ENCODE results near the gene SPZ1. TPM values are rescaled to one million over a fixed set of nuclear protein-coding genes. Genes with fewer than 3 reads are reported as not detected.
A peak's percentile ranks its signal among the peaks of the same experiment; 100 is the strongest.
"Not testable (repeated sequence)": the region's sequence is repeated elsewhere in the genome, so short reads cannot be mapped to it uniquely, and the experiment has no call there.

SPZ1 gene, protein sequence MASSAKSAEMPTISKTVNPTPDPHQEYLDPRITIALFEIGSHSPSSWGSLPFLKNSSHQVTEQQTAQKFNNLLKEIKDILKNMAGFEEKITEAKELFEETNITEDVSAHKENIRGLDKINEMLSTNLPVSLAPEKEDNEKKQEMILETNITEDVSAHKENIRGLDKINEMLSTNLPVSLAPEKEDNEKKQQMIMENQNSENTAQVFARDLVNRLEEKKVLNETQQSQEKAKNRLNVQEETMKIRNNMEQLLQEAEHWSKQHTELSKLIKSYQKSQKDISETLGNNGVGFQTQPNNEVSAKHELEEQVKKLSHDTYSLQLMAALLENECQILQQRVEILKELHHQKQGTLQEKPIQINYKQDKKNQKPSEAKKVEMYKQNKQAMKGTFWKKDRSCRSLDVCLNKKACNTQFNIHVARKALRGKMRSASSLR
- total RNA-seq (not detected), polyA plus RNA-seq (not detected)

- DNase-seq = no peak
- no peaks in the 10 kb centered on the region for H3K9me3 ChIP-seq
- H3K4me3 ChIP-seq = no peak within 1 kb of the TSS
- TF ChIP-seq, protein P1, sequence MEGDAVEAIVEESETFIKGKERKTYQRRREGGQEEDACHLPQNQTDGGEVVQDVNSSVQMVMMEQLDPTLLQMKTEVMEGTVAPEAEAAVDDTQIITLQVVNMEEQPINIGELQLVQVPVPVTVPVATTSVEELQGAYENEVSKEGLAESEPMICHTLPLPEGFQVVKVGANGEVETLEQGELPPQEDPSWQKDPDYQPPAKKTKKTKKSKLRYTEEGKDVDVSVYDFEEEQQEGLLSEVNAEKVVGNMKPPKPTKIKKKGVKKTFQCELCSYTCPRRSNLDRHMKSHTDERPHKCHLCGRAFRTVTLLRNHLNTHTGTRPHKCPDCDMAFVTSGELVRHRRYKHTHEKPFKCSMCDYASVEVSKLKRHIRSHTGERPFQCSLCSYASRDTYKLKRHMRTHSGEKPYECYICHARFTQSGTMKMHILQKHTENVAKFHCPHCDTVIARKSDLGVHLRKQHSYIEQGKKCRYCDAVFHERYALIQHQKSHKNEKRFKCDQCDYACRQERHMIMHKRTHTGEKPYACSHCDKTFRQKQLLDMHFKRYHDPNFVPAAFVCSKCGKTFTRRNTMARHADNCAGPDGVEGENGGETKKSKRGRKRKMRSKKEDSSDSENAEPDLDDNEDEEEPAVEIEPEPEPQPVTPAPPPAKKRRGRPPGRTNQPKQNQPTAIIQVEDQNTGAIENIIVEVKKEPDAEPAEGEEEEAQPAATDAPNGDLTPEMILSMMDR (IDR thresholded peaks at IDR 0.05) = no peak
- H3K4me1 ChIP-seq = no peaks in the 10 kb centered on the region
- 52 to 77% methylated on average over 2 of the region's 2 CpGs for WGBS, 2 donors
- H3K27ac ChIP-seq = no peak within 1 kb of the TSS
- no peaks in the 10 kb centered on the region for H3K27me3 ChIP-seq
- H3K36me3 ChIP-seq = no peaks in the 10 kb centered on the region
- FAIRE-seq = no peak
- intact Hi-C loops (cut with DNase I) = no loop called here
- ATAC-seq = no peak
Measured at GRCh38 chr5:80319702-80320101, at the start of gene SPZ1. SPZ1 (plus strand) TSS chr5:80320002; CDS start chr5:80320216, 214 bp downstream.

GRCh38 chr5:80270543-80270942 lies 49.3 kb upstream of the SPZ1 start:
- not testable (repeated sequence) for ATAC-seq, FAIRE-seq

GRCh38 chr5:80275347-80275746 lies 44.5 kb upstream of the SPZ1 start:
- WGBS, 2 donors = 88 to 89% methylated on average over 2 of the region's 2 CpGs
- TF ChIP-seq, protein P1 (IDR thresholded peaks at IDR 0.05) = peak in 1 of 4 donors; percentile 12
- DNase-seq (no peak), ATAC-seq (peak in 2 of 4 donors; percentile 43 to 74), FAIRE-seq (no peak)
- H3K4me3 ChIP-seq = no peak overlapping the region
- no peaks in the 10 kb centered on the region for H3K36me3 ChIP-seq
- H3K27me3 ChIP-seq = no peaks in the 10 kb centered on the region
- no peak overlapping the region for H3K27ac ChIP-seq
- intact Hi-C loops (cut with DNase I) = loop anchor here in 1 of 3 donors (10.0 kb wide), 1 partner anchor 181 kb away; no protein-coding TSS in a partner anchor
- no peaks in the 10 kb centered on the region for H3K9me3 ChIP-seq
- no peaks in the 10 kb centered on the region for H3K4me1 ChIP-seq

More at GRCh38 chr5:80270543-80270942, 49.3 kb upstream of the SPZ1 start:
- WGBS, 2 donors = 90 to 93% methylated on average over 2 of the region's 2 CpGs
- not testable (repeated sequence) for H3K36me3 ChIP-seq, DNase-seq, H3K4me3 ChIP-seq, H3K27me3 ChIP-seq, H3K9me3 ChIP-seq, H3K27ac ChIP-seq, H3K4me1 ChIP-seq
- intact Hi-C loops (cut with DNase I) = loop anchor here in 1 of 3 donors (10.0 kb wide), 1 partner anchor 176 kb away; no protein-coding TSS in a partner anchor

DNA sequence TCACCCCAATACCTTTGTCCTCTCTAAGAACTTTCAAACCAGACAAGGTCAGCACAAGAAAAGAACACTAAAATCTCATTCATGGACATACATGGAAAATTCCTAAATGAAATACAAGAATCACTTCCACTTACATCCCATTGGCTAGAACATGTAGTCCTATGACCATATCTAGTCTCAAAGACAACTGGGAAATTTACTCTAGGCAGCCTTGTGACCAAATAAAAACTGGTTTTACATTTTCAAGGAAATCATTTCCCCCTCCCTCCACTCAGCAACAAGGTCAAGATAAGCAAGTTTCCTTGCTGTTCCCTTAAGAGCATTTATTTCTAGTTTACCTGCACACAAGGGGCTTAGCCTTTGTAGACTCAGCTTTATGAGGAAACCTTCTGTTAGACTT lies 43.6 kb upstream of the SPZ1 start:
- Histone ChIP-seq H3K36me3 (no peaks in the 10 kb centered on the region), H3K9me3 (no peaks in the 10 kb centered on the region), H3K27me3 (no peaks in the 10 kb centered on the region), H3K27ac (no peak overlapping the region), H3K4me3 (no peak overlapping the region), H3K4me1 (no peaks in the 10 kb centered on the region)
- DNase-seq = no peak
- ATAC-seq = peak in 1 of 4 donors; percentile 60
- TF ChIP-seq, protein P1 (IDR thresholded peaks at IDR 0.05) = no peak
- intact Hi-C loops (cut with DNase I) = loop anchor here in 1 of 3 donors (10.0 kb wide), 1 partner anchor 181 kb away; no protein-coding TSS in a partner anchor
- FAIRE-seq = no peak

DNA sequence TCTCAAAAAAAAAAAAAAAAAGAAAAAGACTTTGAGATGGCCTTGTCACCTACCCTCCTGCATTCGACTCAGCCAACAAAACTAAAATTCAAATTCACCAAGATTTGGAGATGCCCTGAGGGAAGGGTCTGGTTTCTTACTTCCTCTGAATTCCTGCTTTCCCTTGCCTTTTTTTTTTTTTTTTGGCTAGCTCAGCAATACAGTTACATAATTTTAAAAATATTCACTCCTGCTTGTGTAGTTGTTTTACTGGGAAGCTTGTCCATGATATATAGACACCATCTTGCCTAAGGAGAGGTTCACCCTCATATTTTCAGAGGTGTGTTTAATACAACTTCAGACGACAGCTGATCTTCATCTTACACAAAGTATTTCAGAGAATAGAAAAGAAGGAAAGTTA lies 42.6 kb upstream of the SPZ1 start:
- H3K36me3 ChIP-seq = no peaks in the 10 kb centered on the region
- H3K27me3 ChIP-seq = no peaks in the 10 kb centered on the region
- no peak for ATAC-seq
- H3K27ac ChIP-seq = no peak overlapping the region
- no peaks in the 10 kb centered on the region for H3K4me1 ChIP-seq
- no peaks in the 10 kb centered on the region for H3K9me3 ChIP-seq
- no peak overlapping the region for H3K4me3 ChIP-seq
- TF ChIP-seq, protein P1 (IDR thresholded peaks at IDR 0.05) = no peak
- no peak for DNase-seq
- intact Hi-C loops (cut with DNase I) = loop anchor here in 1 of 3 donors (10.0 kb wide), 1 partner anchor 182 kb away; no protein-coding TSS in a partner anchor
- FAIRE-seq = no peak
- 48 to 62% methylated on average over 2 of the region's 2 CpGs for WGBS, 2 donors
